ENCODE measurements around the gene GAS5. TPM values are rescaled to one million over a fixed set of nuclear protein-coding genes. Genes with fewer than 3 reads are reported as not detected.
A peak's percentile ranks its signal among the peaks of the same experiment; 100 is the strongest.

Gene GAS5
- total and polyA plus RNA-seq, 9 of the 15 experiments (the other 6 are each of a cell fraction or from before 2014, with no cell fraction given): 565 to 1,860 (median 1,006) TPM

DNA sequence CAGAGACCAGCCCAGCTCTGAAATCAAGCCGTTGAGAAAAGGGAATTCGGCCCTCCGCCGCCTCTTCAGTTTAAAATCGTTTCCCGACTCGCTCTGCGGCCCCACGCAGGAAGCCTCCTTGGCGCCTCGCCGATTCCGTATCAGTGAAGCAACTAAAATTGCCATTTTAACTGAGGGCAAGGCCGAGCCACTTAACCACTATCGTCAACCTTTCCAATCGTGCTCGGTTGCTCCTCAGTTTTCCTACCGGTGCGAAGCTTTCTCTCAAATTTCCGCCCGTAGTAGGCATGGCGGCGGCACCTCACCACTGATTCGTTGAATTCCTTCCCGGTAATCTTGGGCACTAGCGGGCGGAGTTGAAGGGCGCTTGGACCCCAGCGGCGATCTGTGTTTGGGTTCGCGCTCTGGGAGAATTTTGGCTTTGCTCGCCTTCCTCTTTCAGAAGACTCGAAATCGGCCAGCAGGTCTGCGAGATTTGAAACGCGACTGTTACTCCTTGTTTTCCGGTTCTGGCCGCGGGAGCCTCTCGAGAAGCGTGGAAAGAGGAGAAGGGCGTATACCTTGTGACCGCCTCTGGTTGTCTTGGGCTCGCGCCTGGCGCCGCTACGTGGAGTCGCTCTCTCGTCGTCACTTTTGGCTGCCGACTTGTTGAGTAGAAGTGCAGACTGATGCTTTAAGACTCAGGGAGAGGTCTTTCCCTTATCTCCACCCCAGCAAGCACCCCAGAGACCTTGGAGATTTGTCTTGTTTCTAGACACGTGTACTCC lies 43.3 kb downstream of the GAS5 start, which contains the start of the genes CENPL and DARS2 (continued):
- TF ChIP-seq, protein P1, sequence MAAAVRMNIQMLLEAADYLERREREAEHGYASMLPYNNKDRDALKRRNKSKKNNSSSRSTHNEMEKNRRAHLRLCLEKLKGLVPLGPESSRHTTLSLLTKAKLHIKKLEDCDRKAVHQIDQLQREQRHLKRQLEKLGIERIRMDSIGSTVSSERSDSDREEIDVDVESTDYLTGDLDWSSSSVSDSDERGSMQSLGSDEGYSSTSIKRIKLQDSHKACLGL (CRISPR knock-in tag; IDR thresholded peaks at IDR 0.05; ENCODE audit: borderline replicate concordance, poor library complexity, severe bottlenecking): peak; percentile 48
- TF ChIP-seq HNRNPLL (IDR thresholded peaks at IDR 0.05; ENCODE audit: low read depth, low read length, poor library complexity, severe bottlenecking) (peak; percentile 95), CSDE1 (IDR thresholded peaks at IDR 0.05) (peak; percentile 32 to 93; a peak in 3 of 4 replicates), GATA2 (CRISPR knock-in tag; IDR thresholded peaks at IDR 0.05) (0 out of 2 replicates have a peak, but pooled peaks have one; percentile 63), SP1 (CRISPR knock-in tag; IDR thresholded peaks at IDR 0.05) (peak; percentile 90), ZFPM2 (CRISPR knock-in tag; IDR thresholded peaks at IDR 0.05) (no peak), ZNF764 (CRISPR knock-in tag; IDR thresholded peaks at IDR 0.05; ENCODE audit: low read depth) (no peak), CBX2 (IDR thresholded peaks at IDR 0.05; ENCODE audit: insufficient read depth, low read length, poor library complexity, severe bottlenecking) (no peak), RBFOX2 (IDR thresholded peaks at IDR 0.05; ENCODE audit: low read depth, low read length) (peak; percentile 96), TEAD1 (CRISPR knock-in tag; IDR thresholded peaks at IDR 0.05) (peak in 1 of 2 experiments; percentile 53; a peak in 2 of 4 replicates), MYBL2 (IDR thresholded peaks at IDR 0.05; ENCODE audit: low read depth) (peak; percentile 99), MYBL2 (CRISPR knock-in tag; IDR thresholded peaks at IDR 0.05; ENCODE audit: borderline replicate concordance) (peak; percentile 97; the same call in 1 of the 2 replicates), CEBPB (tag; IDR thresholded peaks at IDR 0.05) (peak; percentile 83)
- TF ChIP-seq, protein P2, sequence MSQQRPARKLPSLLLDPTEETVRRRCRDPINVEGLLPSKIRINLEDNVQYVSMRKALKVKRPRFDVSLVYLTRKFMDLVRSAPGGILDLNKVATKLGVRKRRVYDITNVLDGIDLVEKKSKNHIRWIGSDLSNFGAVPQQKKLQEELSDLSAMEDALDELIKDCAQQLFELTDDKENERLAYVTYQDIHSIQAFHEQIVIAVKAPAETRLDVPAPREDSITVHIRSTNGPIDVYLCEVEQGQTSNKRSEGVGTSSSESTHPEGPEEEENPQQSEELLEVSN (IDR thresholded peaks at IDR 0.05; ENCODE audit: borderline replicate concordance in 1 of 2, extremely low read depth in 1 of 2, insufficient read depth in 1 of 2, insufficient read length in 1 of 2, low read depth in 1 of 2, low read length in 1 of 2, poor library complexity in 1 of 2, severe bottlenecking in 1 of 2): peak in 1 of 2 experiments; percentile 33
- TF ChIP-seq, protein P3, sequence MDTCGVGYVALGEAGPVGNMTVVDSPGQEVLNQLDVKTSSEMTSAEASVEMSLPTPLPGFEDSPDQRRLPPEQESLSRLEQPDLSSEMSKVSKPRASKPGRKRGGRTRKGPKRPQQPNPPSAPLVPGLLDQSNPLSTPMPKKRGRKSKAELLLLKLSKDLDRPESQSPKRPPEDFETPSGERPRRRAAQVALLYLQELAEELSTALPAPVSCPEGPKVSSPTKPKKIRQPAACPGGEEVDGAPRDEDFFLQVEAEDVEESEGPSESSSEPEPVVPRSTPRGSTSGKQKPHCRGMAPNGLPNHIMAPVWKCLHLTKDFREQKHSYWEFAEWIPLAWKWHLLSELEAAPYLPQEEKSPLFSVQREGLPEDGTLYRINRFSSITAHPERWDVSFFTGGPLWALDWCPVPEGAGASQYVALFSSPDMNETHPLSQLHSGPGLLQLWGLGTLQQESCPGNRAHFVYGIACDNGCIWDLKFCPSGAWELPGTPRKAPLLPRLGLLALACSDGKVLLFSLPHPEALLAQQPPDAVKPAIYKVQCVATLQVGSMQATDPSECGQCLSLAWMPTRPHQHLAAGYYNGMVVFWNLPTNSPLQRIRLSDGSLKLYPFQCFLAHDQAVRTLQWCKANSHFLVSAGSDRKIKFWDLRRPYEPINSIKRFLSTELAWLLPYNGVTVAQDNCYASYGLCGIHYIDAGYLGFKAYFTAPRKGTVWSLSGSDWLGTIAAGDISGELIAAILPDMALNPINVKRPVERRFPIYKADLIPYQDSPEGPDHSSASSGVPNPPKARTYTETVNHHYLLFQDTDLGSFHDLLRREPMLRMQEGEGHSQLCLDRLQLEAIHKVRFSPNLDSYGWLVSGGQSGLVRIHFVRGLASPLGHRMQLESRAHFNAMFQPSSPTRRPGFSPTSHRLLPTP (IDR thresholded peaks at IDR 0.05; ENCODE audit: borderline replicate concordance, extremely low read depth, insufficient read length): no peak
- TF ChIP-seq, protein P4, sequence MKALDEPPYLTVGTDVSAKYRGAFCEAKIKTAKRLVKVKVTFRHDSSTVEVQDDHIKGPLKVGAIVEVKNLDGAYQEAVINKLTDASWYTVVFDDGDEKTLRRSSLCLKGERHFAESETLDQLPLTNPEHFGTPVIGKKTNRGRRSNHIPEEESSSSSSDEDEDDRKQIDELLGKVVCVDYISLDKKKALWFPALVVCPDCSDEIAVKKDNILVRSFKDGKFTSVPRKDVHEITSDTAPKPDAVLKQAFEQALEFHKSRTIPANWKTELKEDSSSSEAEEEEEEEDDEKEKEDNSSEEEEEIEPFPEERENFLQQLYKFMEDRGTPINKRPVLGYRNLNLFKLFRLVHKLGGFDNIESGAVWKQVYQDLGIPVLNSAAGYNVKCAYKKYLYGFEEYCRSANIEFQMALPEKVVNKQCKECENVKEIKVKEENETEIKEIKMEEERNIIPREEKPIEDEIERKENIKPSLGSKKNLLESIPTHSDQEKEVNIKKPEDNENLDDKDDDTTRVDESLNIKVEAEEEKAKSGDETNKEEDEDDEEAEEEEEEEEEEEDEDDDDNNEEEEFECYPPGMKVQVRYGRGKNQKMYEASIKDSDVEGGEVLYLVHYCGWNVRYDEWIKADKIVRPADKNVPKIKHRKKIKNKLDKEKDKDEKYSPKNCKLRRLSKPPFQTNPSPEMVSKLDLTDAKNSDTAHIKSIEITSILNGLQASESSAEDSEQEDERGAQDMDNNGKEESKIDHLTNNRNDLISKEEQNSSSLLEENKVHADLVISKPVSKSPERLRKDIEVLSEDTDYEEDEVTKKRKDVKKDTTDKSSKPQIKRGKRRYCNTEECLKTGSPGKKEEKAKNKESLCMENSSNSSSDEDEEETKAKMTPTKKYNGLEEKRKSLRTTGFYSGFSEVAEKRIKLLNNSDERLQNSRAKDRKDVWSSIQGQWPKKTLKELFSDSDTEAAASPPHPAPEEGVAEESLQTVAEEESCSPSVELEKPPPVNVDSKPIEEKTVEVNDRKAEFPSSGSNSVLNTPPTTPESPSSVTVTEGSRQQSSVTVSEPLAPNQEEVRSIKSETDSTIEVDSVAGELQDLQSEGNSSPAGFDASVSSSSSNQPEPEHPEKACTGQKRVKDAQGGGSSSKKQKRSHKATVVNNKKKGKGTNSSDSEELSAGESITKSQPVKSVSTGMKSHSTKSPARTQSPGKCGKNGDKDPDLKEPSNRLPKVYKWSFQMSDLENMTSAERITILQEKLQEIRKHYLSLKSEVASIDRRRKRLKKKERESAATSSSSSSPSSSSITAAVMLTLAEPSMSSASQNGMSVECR (CRISPR knock-in tag; IDR thresholded peaks at IDR 0.05): peak; percentile 84; the same call in 1 of the 2 replicates
